Measurements from ENCODE around the gene PRKG1.
"Not testable (repeated sequence)": the region's sequence is repeated elsewhere in the genome, so short reads cannot be mapped to it uniquely, and the experiment has no call there.

Gene PRKG1

DNA sequence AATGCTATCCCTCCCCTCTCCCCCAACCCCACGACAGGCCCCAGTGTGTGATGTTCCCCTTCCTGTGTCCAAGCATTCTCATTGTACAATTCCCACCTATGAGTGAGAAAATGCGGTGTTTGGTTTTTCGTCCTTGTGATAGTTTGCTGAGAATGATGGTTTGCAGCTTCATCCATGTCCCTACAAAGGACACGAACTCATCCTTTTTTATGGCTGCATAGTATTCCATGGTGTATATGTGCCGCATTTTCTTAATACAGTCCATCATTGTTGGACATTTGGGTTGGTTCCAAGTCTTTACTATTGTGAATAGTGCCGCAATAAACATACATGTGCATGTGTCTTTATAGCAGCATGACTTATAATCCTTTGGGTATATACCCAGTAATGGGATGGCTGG is 201.8 kb downstream of the PRKG1 start:
- DNase-seq = not testable (repeated sequence)

GRCh38 chr10:51281387-51281786 is 207.1 kb downstream of the PRKG1 start:
- not testable (repeated sequence) for DNase-seq

DNA sequence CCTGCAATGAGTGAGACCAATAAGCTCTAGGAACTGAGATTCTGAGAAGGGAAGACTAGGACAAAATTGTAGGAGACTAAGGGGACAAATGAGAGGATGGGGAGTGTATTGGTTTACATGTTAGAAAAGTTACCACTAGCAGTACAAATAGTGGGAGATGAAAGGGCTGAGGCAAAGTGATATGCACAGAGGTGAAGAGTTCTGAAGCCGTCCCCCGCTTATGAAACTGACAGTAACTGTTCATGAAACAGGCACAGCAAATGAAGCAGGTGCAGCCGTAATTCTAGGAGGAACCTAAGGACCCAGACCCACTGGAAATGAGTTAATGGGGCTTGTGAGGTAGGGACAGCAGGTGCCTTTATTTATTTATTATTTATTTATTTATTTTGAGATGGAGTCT is 211.3 kb downstream of the PRKG1 start:
- no peak for DNase-seq

DNA sequence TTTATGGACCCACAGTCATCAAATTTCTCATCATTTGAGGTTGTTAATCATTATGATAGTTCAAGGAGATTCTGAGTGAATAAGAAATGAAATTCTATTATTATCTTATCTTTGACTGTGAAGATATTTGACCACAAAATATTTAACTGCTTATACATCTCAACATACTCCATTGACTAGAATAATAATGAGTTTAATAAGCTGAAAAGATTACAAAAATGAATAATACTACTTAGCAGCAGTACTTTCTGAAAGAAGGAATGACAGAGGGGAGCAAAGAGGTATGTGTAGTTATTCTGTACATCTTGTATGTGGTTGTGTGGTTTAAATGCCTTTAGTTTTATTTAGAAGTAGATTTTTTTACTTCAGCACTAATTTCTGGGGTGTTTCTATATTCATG is 214.2 kb downstream of the PRKG1 start:
- DNase-seq = no peak

DNA sequence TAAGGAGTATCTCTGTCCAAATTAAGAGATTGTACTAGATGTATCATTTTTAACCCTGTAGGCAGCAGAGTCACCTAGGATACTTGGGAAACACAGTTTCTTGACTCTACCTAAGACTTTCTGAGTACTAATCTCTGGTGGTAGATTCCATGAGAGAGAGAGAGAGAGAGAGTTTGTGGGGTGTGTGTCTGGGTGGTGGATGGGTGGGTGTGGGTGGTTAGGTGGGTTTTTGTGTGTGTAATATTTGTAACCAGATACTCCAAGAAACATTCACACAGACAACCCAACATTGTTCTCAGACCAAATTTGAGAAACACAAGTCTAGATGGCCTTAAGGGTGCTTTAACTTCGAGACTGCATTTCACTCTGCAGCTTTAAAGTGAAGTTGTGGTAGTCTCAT is 215.2 kb downstream of the PRKG1 start:
- DNase-seq = no peak

DNA sequence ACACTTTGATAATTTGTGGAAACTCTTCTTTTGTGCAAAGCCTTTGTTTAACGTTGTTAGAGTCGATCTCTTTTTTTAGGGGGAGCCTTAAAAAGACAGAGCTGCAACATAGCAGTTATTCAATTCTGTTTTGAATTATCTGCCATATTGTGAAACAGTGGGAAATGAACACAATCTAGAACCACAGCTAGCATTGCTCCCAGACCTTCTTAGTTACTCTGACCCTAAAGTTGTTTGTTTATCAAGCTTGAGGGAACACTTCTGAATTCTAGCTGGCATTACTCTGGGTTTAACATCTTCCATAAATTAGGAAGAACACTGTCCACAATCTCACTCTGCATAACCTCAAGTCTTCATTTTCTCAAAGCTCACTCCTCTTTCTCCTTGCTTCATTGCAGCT is 217.7 kb downstream of the PRKG1 start:
- DNase-seq = no peak

- DNase-seq = no peak
These were observed 223.2 kb downstream of the PRKG1 start for GRCh38 chr10:51297438-51297837.

DNA sequence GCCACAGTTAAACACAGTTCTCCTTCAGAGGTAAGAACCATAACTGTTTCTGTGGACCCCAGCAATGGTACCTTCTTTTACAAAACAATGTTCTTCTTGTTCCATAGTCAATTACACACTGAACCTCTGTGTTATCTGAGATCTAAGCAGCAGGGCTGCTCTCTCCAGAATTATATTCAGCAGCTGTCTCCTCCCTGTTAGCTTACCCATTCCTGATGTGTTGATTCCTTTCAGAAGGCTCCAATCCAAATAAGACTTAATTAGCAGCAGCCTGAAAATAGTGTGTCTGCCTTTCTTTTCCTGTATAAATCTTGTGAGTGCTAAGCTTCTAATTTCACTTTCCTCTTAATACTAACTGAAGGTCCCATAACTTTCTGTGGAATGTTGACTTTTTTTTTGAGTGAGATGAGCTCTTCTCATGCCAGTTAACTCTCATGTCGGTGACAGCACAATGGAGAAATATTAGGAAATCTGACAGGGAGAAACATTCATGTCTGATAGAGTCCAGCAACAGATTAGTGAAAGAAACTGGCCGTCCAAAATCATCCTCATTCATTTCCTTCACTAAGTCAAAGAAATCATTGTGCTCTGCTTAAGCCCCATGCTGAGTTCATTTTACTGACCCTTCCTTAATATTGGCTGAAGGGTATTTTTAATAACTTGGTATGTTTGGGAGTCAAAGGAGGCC is 226.5 kb downstream of the PRKG1 start:
- DNase-seq = no peak

- DNase-seq = no peak
These were observed 227.4 kb downstream of the PRKG1 start for GRCh38 chr10:51301644-51302043.

- no peak for DNase-seq
These were observed 228.0 kb downstream of the PRKG1 start for GRCh38 chr10:51302316-51302715.

- no peak for DNase-seq
These were observed 233.8 kb downstream of the PRKG1 start for GRCh38 chr10:51308116-51308515.

DNA sequence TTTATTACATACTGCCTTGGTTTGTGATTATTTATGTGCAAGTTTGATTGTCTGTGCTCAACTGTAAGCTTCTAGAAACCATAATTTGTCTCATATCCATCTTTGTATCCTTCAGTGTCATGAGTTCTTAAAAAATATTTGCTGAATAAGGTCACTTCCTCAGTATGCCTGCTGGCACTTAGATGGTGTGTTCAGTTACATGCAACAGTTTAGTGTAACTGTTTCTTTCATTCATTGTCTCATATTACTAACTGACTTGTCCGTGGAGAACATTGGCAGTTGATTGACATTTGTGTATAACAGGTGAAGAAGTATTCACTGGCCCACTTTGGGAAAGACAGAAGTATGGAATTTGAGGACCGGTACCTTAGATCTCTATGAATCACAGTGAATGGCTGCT is 236.9 kb downstream of the PRKG1 start:
- no peak for DNase-seq

DNA sequence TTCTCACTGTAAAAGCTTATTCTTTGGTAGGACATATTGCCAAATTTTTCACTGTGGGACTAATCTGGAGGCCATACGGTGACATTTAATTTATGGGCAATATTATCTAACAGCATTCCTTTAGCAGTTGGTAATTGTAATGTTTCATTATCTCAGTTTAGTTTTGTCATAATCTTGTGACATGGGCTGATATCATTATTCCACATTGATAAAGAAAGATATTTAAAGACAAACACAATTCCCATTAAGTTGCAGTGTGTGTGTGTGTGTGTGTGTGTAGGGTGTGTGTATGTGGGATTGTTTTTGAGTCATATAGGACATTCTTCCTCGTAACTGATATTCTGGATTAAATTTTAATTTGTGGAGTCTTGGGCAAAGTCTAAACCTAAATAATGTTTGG is 238.5 kb downstream of the PRKG1 start:
- DNase-seq = no peak

- DNase-seq = no peak
These were observed 239.0 kb downstream of the PRKG1 start for GRCh38 chr10:51313251-51313650.

DNA sequence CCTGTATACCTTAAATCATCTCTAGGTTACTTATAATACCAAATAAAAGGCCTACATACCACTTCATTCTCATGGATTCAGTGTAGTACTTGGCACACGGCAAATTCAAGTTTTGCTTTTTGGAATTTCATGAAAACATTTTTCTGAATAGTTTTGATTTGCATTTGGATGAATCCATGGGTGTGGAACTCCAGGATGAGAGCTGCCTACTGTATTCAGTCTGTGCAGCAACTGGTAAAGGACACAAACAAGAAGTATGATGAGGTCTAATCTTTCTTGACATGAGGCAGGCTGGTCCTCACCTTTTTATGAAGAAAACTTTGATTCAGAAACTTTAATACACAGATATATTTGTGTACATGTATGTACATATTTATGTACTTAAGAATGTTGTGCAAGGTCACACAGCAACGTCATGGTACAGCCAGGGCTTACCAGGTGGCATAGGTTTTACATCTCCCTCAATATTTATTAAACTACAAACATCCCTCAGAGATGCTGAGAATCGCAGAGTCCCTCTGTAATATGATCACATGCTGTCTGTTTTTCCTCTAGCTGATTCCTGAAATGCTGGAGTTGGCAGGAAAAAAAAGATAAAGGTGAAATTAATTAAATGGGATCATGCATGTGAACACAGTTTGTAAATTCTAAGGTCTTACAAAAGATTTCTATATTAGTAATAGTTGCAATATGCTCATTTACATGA is 239.6 kb downstream of the PRKG1 start:
- DNase-seq = no peak

DNA sequence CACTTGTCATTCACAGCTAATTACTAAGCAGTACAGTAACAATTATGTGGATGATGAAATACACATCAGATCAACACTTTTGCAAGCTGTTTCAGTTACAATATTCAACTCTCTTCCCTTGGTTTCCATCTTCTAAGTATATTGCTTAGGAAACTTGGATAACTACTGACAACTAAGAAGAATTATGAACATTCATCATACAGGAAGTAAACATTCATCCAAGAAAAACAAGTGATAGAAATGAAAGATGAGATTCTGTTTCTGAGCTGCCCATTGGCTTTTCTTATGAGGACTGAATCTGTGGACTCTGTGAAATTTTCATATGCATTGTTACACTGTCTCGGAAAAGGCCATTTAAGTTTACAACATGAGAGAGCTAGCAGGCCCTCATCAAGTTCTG is 240.2 kb downstream of the PRKG1 start:
- DNase-seq = no peak

GRCh38 chr10:51318399-51319172 is 244.3 kb downstream of the PRKG1 start:
- DNase-seq = no peak

GRCh38 chr10:51319173-51319435 is 244.8 kb downstream of the PRKG1 start:
- no peak for DNase-seq

- no peak for DNase-seq
These were observed 247.0 kb downstream of the PRKG1 start for GRCh38 chr10:51321300-51321699.

DNA sequence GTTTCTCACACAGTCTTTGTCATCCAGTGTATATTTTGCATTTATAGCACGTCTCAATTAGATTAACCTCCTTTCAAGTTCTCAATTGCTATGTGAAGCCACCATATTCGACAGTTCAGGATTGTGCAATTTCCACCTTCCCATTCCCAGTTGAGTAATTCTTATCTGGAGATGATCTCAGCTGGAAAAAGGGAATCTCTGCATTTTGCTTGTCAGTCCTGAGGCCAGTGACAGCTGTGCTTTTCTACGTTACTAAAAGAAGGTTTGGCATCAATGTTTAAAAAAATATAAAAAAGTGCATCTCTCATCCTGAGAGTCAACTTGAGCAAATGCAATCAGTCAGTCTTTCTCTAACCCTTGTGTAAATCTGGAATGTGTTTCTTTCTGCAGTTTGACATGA is 247.7 kb downstream of the PRKG1 start:
- no peak for DNase-seq

GRCh38 chr10:51325649-51326048 is 251.4 kb downstream of the PRKG1 start:
- DNase-seq = no peak

- no peak for DNase-seq
These were observed 251.9 kb downstream of the PRKG1 start for GRCh38 chr10:51326174-51326573.

DNA sequence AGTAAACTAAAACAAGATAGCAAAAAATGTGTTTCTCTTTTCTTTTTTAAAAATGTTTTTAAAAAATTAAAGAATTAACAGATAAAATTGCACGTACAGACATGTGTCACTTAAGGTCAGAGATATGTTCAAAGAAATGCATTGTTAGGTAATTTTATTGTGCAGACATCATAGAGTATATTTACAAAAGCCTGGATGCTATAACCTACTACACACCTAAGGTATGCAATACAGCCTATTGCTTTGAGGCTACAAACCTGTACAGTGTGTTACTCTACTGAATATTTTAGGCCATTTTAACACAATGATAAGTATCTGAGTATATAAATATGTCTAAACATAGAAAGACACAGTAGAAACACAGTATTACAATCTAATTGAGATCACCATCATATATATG is 253.1 kb downstream of the PRKG1 start:
- DNase-seq = no peak

GRCh38 chr10:51340366-51340765 is 266.1 kb downstream of the PRKG1 start:
- DNase-seq = no peak
